BLaER1 (cell line): ENCODE measurements around the gene PRM2.

Experiments
- H3K27ac ChIP-seq: shearing (Covaris generic); formaldehyde crosslinking; 2 replicates; pipeline ENCODE4 v1.8.1; 2022
- H3K27me3 ChIP-seq: shearing (Covaris generic); formaldehyde crosslinking; 2 replicates; pipeline ENCODE4 v1.8.1; 2022
- H3K36me3 ChIP-seq: shearing (Covaris generic); formaldehyde crosslinking; 2 replicates; pipeline ENCODE4 v1.8.1; 2022
- H3K4me1 ChIP-seq: shearing (Covaris generic); formaldehyde crosslinking; 2 replicates; pipeline ENCODE4 v1.8.1; 2022
- H3K4me2 ChIP-seq: shearing (Covaris generic); formaldehyde crosslinking; 2 replicates; pipeline ENCODE4 v1.8.1; 2022
- H3K4me3 ChIP-seq: shearing (Covaris generic); formaldehyde crosslinking; 2 replicates; pipeline ENCODE4 v1.8.1; 2022
- H3K9ac ChIP-seq: shearing (Covaris generic); formaldehyde crosslinking; 2 replicates; pipeline ENCODE4 v1.8.1; 2022
- H3K9me3 ChIP-seq: shearing (Covaris generic); formaldehyde crosslinking; 2 replicates; pipeline ENCODE4 v1.8.1; 2022
- H4K20me1 ChIP-seq: shearing (Covaris generic); formaldehyde crosslinking; 2 replicates; pipeline ENCODE4 v1.8.1; 2022
- Cebpa-rat ChIP-seq: shearing (Covaris generic); IDR thresholded peaks from 2 replicates; pipeline ENCODE4 v1.8.1; 2022

PRM2 gene

GRCh38 chr16:11262915-11263314 lies 13.4 kb downstream of the PRM2 start:
- Histone ChIP-seq H3K36me3 (no peaks in the 10 kb centered on the region), H3K4me3 (no peak overlapping the region), H3K9ac (no peak overlapping the region), H3K9me3 (no peaks in the 10 kb centered on the region), H3K27me3 (no peaks in the 10 kb centered on the region), H3K4me1 (peaks cover 48% of the 10 kb centered on the region), H3K27ac (no peak overlapping the region), H4K20me1 (no peaks in the 10 kb centered on the region), H3K4me2 (peak overlapping the region; percentile 59; the same call in 1 of the 2 replicates)
- no peak for TF ChIP-seq Cebpa-rat

DNA sequence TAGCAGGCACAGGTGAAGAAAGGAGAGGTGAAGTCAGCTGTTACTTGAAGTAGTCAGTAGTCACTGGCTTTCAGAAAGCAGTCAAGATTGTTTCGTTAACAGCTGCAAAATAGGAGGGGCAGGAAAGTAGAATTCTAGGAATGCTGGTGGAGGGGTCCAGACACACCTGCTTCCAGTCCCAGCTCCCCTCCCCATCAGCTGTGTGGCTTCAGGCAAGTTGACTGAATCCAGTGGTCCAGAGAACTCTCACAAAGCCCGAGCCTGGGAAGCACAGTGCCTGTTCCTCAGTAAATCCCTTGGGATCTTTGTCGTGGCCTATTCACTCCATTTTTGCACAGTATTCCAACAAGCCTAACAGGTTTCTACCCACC lies 15.7 kb downstream of the PRM2 start:
- TF ChIP-seq Cebpa-rat = no peak

DNA sequence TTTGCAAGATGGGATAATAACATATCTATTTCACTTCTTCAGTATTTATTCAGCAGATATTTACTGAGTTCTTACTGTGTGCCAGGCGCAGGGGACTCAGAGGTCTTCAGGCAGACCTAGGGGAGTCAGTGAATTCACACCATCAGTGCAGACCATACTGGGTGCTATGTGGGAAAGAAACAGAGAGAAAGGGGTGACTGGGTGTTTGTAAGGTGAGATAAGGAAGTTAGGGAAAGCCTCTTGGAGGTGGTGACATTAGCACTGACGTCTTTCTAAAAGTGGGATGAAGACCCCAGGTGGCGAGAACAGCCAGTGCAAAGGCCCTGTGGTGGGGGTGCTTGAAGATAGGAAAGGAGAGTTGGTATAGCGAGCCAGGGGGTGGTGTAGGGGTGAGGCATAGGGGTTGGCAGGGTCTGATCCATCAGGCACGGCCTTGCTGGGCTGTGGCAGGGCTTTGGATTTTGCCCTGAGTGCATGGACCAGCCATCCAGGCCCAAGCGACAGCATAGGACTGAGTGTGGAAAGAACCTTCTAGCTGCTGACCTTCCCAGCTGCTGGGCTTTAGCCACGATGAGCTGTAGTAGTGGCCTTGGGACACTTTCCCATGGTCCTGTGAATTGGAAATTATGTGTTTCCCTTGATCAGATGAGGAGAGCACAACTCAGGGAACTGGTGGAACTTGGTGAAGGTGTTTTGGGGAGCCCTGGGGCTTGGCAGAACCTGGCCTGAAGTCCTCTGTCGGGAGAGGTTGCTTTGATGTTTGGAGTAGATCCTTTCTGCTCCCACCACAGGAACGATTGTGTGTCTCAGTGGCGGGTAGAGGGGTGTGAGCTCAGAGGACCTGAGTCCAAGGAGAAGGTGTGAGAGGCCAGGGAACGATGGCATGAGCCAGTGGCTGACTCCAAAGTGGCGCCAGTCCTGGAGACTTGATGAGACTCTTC lies 16.4 kb downstream of the PRM2 start:
- Histone ChIP-seq H3K9ac (no peak overlapping the region), H3K4me2 (peak overlapping the region; percentile 81), H3K4me1 (peaks cover 59% of the 10 kb centered on the region), H3K36me3 (no peaks in the 10 kb centered on the region), H4K20me1 (peaks cover 7% of the 10 kb centered on the region; the same call in 1 of the 2 replicates), H3K9me3 (no peaks in the 10 kb centered on the region), H3K27ac (no peak overlapping the region), H3K4me3 (no peak overlapping the region), H3K27me3 (no peaks in the 10 kb centered on the region)
- TF ChIP-seq Cebpa-rat = no peak

More for the DNA sequence above, 15.7 kb downstream of the PRM2 start:
- H3K4me1 ChIP-seq = peaks cover 55% of the 10 kb centered on the region
- H3K9ac ChIP-seq = no peak overlapping the region
- no peaks in the 10 kb centered on the region for H3K27me3 ChIP-seq
- no peak overlapping the region for H3K4me2 ChIP-seq
- no peak overlapping the region for H3K4me3 ChIP-seq
- no peak overlapping the region for H3K27ac ChIP-seq
- no peaks in the 10 kb centered on the region for H3K36me3 ChIP-seq
- H3K9me3 ChIP-seq = no peaks in the 10 kb centered on the region
- peaks cover under 1% of the 10 kb centered on the region; the same call in 1 of the 2 replicates for H4K20me1 ChIP-seq

GRCh38 chr16:11258553-11259492 lies 17.5 kb downstream of the PRM2 start:
- Histone ChIP-seq H3K9me3 (no peaks in the 10 kb centered on the region), H3K4me1 (peaks cover 61% of the 10 kb centered on the region), H3K9ac (peak overlapping the region; percentile 21; the same call in 1 of the 2 replicates), H3K27ac (no peak overlapping the region; the same call in 1 of the 2 replicates), H3K36me3 (no peaks in the 10 kb centered on the region), H3K4me2 (peak overlapping the region; percentile 81), H4K20me1 (peaks cover 18% of the 10 kb centered on the region), H3K4me3 (no peak overlapping the region), H3K27me3 (no peaks in the 10 kb centered on the region)
- no peak for TF ChIP-seq Cebpa-rat

DNA sequence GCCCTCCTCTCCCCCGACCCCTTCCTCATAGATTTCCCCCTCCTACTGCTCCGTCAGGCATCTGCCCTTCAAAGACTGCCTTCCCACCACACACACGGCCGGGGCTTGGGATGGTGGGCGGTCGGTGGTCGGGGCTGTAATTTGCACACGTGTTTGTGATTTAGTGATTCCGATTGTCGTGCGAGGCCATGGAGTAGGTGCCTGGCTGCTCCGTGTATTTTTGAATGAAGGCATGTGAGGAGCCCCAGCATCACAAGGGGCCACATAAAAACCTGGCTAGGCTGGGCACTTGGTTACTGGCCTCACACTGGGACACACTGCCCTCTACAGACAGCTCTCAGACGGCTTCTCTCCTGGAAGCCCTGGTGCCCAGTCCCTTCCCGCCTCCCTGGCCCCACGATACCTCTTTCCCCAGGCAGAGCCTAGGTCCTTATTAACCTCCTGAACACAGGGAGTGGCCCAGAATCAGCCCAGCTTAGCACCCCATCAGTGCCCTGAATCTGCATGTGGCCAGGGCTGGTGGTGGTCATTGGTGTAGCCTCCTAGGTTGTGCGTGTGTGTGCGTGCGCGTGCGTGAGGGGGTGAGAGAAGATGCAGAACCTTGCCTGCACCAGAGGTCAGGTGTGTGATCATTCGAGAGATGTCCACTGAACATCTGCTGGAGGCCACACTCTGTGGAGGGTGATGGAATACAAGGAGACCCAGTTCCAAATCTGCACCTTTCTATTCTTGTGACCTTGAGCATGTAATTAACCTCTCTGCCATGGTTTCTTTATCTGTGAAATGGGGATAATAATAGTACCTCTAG lies 18.9 kb downstream of the PRM2 start:
- H3K4me3 ChIP-seq = peak overlapping the region; percentile 75
- peaks cover 66% of the 10 kb centered on the region for H3K4me1 ChIP-seq
- H3K27ac ChIP-seq = peak overlapping the region; percentile 91; the same call in 1 of the 2 replicates
- no peaks in the 10 kb centered on the region for H3K9me3 ChIP-seq
- H3K4me2 ChIP-seq = peak overlapping the region; percentile 100
- peak overlapping the region; percentile 85 for H3K9ac ChIP-seq
- H3K27me3 ChIP-seq = no peaks in the 10 kb centered on the region
- TF ChIP-seq Cebpa-rat = no peak
- peaks cover 33% of the 10 kb centered on the region for H4K20me1 ChIP-seq
- H3K36me3 ChIP-seq = no peaks in the 10 kb centered on the region

DNA sequence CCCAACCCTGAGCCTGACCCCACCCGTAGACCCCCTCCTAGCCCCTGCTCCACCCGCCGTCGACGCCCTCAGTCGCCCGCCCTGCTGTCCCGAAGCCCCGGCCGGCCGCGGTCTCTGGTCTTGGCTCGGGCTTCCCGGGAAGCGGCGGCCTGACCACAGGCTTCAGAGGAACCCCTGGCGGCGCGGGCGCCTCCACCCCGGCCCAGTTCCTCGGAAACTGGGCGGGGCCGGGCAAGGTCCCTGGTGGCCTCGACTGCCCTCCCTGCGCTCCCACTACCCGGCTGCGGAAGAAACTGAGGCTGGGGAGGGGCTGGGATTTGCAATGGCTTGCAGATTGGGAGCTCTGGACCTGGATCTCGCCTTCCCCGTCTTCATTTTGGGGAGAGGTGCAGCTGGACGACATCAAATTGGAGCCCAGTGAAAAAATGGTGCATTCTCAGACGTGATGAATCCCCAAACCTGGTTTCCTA lies 19.6 kb downstream of the PRM2 start:
- Histone ChIP-seq H3K27ac (peak overlapping the region; percentile 91), H3K4me2 (peak overlapping the region; percentile 100), H3K36me3 (no peaks in the 10 kb centered on the region), H4K20me1 (peaks cover 39% of the 10 kb centered on the region), H3K9ac (peak overlapping the region; percentile 85), H3K27me3 (no peaks in the 10 kb centered on the region), H3K9me3 (no peaks in the 10 kb centered on the region), H3K4me1 (peaks cover 72% of the 10 kb centered on the region), H3K4me3 (peak overlapping the region; percentile 75)
- TF ChIP-seq Cebpa-rat = no peak

GRCh38 chr16:11255737-11256660 lies 20.3 kb downstream of the PRM2 start, which contains the start of gene SOCS1:
Gene SOCS1, minus strand, starts transcription at chr16:11256204. Its CDS starts 726 bp downstream, at chr16:11255478.
- peaks cover 46% of the 10 kb centered on the region for H4K20me1 ChIP-seq
- no peaks in the 10 kb centered on the region for H3K9me3 ChIP-seq
- no peaks in the 10 kb centered on the region for H3K27me3 ChIP-seq
- H3K4me3 ChIP-seq = peak within 1 kb of the TSS; percentile 75
- no peak for TF ChIP-seq Cebpa-rat
- H3K4me2 ChIP-seq = peak within 1 kb of the TSS; percentile 100
- H3K9ac ChIP-seq = peak within 1 kb of the TSS; percentile 85
- no peaks in the 10 kb centered on the region for H3K36me3 ChIP-seq
- H3K4me1 ChIP-seq = peaks cover 76% of the 10 kb centered on the region
- H3K27ac ChIP-seq = peak within 1 kb of the TSS; percentile 91
